HepG2 (cell line): Measurements from ENCODE around the gene C9orf50. TPM values are rescaled to one million over a fixed set of nuclear protein-coding genes. Genes with fewer than 3 reads are reported as not detected.
A peak's percentile ranks its signal among the peaks of the same experiment; 100 is the strongest.

Experiments
- ATF3 ChIP-seq: sonication (generic); formaldehyde crosslinking; IDR thresholded peaks from 2 replicates; pipeline ENCODE4 v1.4.0; 2020; ENCODE audit warnings: missing genetic modification reagents
- HINFP ChIP-seq: sonication (generic); formaldehyde crosslinking; IDR thresholded peaks from 2 replicates; pipeline ENCODE4 v1.4.0; 2020; ENCODE audit warnings: low read depth, mild to moderate bottlenecking, missing genetic modification reagents
- HNF1B ChIP-seq: sonication (generic); formaldehyde crosslinking; IDR thresholded peaks from 2 replicates; pipeline ENCODE4 v1.5.1; 2020; ENCODE audit warnings: mild to moderate bottlenecking, moderate library complexity, missing genetic modification reagents
- KLF6 ChIP-seq: IDR thresholded peaks from 2 replicates; pipeline ENCODE4 v1.8.0; 2016; ENCODE audit warnings: missing biosample characterization, missing genetic modification reagents
- RBFOX2 ChIP-seq: fragments of 200-400 bp; formaldehyde crosslinking; IDR thresholded peaks from 2 replicates; pipeline ENCODE4 v1.6.1; 2017; ENCODE audit warnings: low read depth, mild to moderate bottlenecking, low read length
- SALL2 ChIP-seq: sonication (generic); formaldehyde crosslinking; IDR thresholded peaks from 2 replicates; pipeline ENCODE4 v1.8.1; 2023; ENCODE audit warnings: mild to moderate bottlenecking, missing genetic modification reagents, inconsistent platforms
- THAP8 ChIP-seq: sonication (generic); formaldehyde crosslinking; IDR thresholded peaks from 2 replicates; pipeline ENCODE4 v1.5.1; 2020; ENCODE audit warnings: missing genetic modification reagents, mild to moderate bottlenecking, borderline replicate concordance
- UBTF ChIP-seq: sonication (generic); formaldehyde crosslinking; IDR thresholded peaks from 2 replicates; pipeline ENCODE4 v1.4.0; 2020; ENCODE audit warnings: mild to moderate bottlenecking, missing genetic modification reagents
- YEATS4 ChIP-seq: sonication (generic); formaldehyde crosslinking; IDR thresholded peaks from 2 replicates; pipeline ENCODE4 v1.4.0; 2020; ENCODE audit warnings: missing genetic modification reagents, borderline replicate concordance
- ZC3H13 ChIP-seq: sonication (generic); formaldehyde crosslinking; IDR thresholded peaks from 2 replicates; pipeline ENCODE4 v1.8.1; 2023; ENCODE audit warnings: mild to moderate bottlenecking, missing genetic modification reagents, moderate library complexity
- ZNF350 ChIP-seq: sonication (generic); formaldehyde crosslinking; IDR thresholded peaks from 2 replicates; pipeline ENCODE4 v1.4.0; 2020; ENCODE audit warnings: mild to moderate bottlenecking, low read depth, missing genetic modification reagents, borderline replicate concordance
- ZNF503 ChIP-seq: sonication (generic); formaldehyde crosslinking; IDR thresholded peaks from 2 replicates; pipeline ENCODE4 v1.4.0; 2020; ENCODE audit warnings: missing genetic modification reagents
- ZNF607 ChIP-seq: sonication (generic); formaldehyde crosslinking; IDR thresholded peaks from 2 replicates; pipeline ENCODE4 v1.5.1; 2020; ENCODE audit warnings: missing genetic modification reagents, mild to moderate bottlenecking, borderline replicate concordance
- ZNF709 ChIP-seq: sonication (generic); formaldehyde crosslinking; IDR thresholded peaks from 2 replicates; pipeline ENCODE4 v1.5.0; 2020; ENCODE audit warnings: mild to moderate bottlenecking, missing genetic modification reagents
- ZNF776 ChIP-seq: sonication (generic); formaldehyde crosslinking; IDR thresholded peaks from 2 replicates; pipeline ENCODE4 v1.4.0; 2020; ENCODE audit warnings: mild to moderate bottlenecking, missing genetic modification reagents
- ZNF816 ChIP-seq: sonication (generic); formaldehyde crosslinking; IDR thresholded peaks from 2 replicates; pipeline ENCODE4 v1.8.0; 2022; ENCODE audit warnings: missing genetic modification reagents, mild to moderate bottlenecking, borderline replicate concordance
- polyA plus RNA-seq, 8 experiments: library from polyadenylated mRNA; depleted of rRNA in 3 of 8; stranded (reverse) in 7 of 8; unstranded in 1 of 8; fragments of >200 nt; fragmentation: Illumina TruSeq in 4 of 8; extraction: Trizol in 4 of 8; gene quantifications; 2 replicates each; pipeline versions ENCODE4 v1.2.1 to v1.2.3, GENCODE V29; 2011 to 2016; ENCODE audit warnings: low read depth in 4 of 8, missing spikeins in 1 of 8, mixed read lengths in 1 of 8; ENCODE audit not compliant: insufficient read depth in 1 of 8
- total RNA-seq, 5 experiments: library from RNA; depleted of rRNA; stranded (reverse); fragments of >200 nt; fragmentation: Illumina TruSeq; extraction: Trizol; gene quantifications; 2 replicates each; pipeline ENCODE4 v1.2.3, GENCODE V29; 2016; ENCODE audit warnings: low read depth in 1 of 5

C9orf50 gene
- total and polyA plus RNA-seq, 2 of the 13 experiments (the other 11 are each of a cell fraction or from before 2014, with no cell fraction given): not detected

- 0 out of 2 replicates have a peak, but pooled peaks have one; percentile 28 for TF ChIP-seq KLF6 (CRISPR knock-in tag)
- peak; percentile 84; the same call in 1 of the 2 replicates for TF ChIP-seq SALL2 (CRISPR knock-in tag)
- peak; percentile 74 for TF ChIP-seq ZNF776
- TF ChIP-seq ZC3H13 (CRISPR knock-in tag): 0 out of 2 replicates have a peak, but pooled peaks have one; percentile 28
- TF ChIP-seq ZNF709 (CRISPR knock-in tag): 0 out of 2 replicates have a peak, but pooled peaks have one; percentile 55
- peak; percentile 68; the same call in 1 of the 2 replicates for TF ChIP-seq ZNF350 (CRISPR knock-in tag)
- peak; percentile 29; the same call in 1 of the 2 replicates for TF ChIP-seq HINFP (CRISPR knock-in tag)
- no peak for TF ChIP-seq ZNF816 (CRISPR knock-in tag)
- TF ChIP-seq HNF1B (CRISPR knock-in tag): peak; percentile 67
- 0 out of 2 replicates have a peak, but pooled peaks have one; percentile 30 for TF ChIP-seq THAP8 (CRISPR knock-in tag)
- no peak for TF ChIP-seq ZNF503 (CRISPR knock-in tag)
- 0 out of 2 replicates have a peak, but pooled peaks have one; percentile 25 for TF ChIP-seq ATF3 (CRISPR knock-in tag)
- TF ChIP-seq YEATS4 (CRISPR knock-in tag): 0 out of 2 replicates have a peak, but pooled peaks have one; percentile 27
- peak; percentile 85 for TF ChIP-seq RBFOX2
- TF ChIP-seq ZNF607 (CRISPR knock-in tag): peak; percentile 74; the same call in 1 of the 2 replicates
- TF ChIP-seq UBTF (CRISPR knock-in tag): peak; percentile 44; the same call in 1 of the 2 replicates
These were observed 10.2 kb downstream of the C9orf50 start (continued) for GRCh38 chr9:129610473-129611306.
